Neural cell (in vitro differentiated cells): ENCODE results near the gene RBM19.

ENCODE experiments used
- CTCF ChIP-seq: fragments of 450-650 bp; IDR thresholded peaks from 2 replicates; pipeline ENCODE4 v1.5.1; 2014; ENCODE audit warnings: antibody characterized with exemption, mild to moderate bottlenecking, moderate library complexity; ENCODE audit not compliant: poor library complexity, severe bottlenecking
- EP300 ChIP-seq: fragments of 450-650 bp; conservative IDR thresholded peaks from 2 replicates; pipeline ENCODE4 v1.6.1; 2014; ENCODE audit warnings: antibody characterized with exemption, mild to moderate bottlenecking, moderate library complexity; ENCODE audit not compliant: poor library complexity, severe bottlenecking
- EZH2 ChIP-seq: fragments of 200-600, 300-800 bp; shearing (Covaris generic), sonication (generic); IDR thresholded peaks from 2 replicates; pipeline ENCODE4 v1.6.1; 2014; ENCODE audit warnings: antibody characterized with exemption, low read length, borderline replicate concordance, mild to moderate bottlenecking; ENCODE audit not compliant: insufficient read depth, poor library complexity, severe bottlenecking
- MXI1 ChIP-seq: fragments of 450-650 bp; conservative IDR thresholded peaks from 2 replicates; pipeline ENCODE4 v1.6.1; 2014; ENCODE audit warnings: antibody characterized with exemption, mild to moderate bottlenecking; ENCODE audit not compliant: poor library complexity, severe bottlenecking
- POLR2AphosphoS5 ChIP-seq: IDR thresholded peaks from 2 replicates; pipeline ENCODE4 v1.6.1; 2012
- RAD21 ChIP-seq: fragments of 450-650 bp; conservative IDR thresholded peaks from 2 replicates; pipeline ENCODE4 v1.6.1; 2014; ENCODE audit warnings: antibody characterized with exemption, mild to moderate bottlenecking, moderate library complexity
- REST ChIP-seq: IDR thresholded peaks from 2 replicates; pipeline ENCODE4 v1.6.1; 2012; ENCODE audit warnings: borderline replicate concordance
- SMC3 ChIP-seq: fragments of 450-650 bp; conservative IDR thresholded peaks from 2 replicates; pipeline ENCODE4 v1.6.1; 2014; ENCODE audit warnings: antibody characterized with exemption, mild to moderate bottlenecking, moderate library complexity; ENCODE audit not compliant: poor library complexity
- TAF1 ChIP-seq: IDR thresholded peaks from 2 replicates; pipeline ENCODE4 v1.6.1; 2012; ENCODE audit warnings: low read depth

DNA sequence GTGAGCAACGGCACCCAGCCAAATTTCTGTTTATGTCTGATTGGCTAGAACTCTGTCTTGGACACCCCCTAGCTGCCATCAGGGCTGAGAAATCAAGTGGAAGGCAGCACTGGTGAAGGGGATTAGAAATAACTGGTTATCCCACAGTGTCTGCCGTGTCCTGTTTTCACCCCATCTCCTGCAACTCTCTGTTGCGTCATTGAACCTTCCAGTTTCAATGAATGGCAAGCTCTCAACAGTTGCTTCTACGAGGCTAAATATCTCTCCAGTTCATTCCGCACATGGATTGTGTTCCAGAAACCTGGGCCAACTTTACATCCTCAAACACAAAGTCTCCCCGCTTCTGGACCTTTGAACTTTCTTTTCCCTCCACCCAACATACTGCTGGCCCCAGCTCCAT, 173.7 kb downstream of the RBM19 start:
- no peak for TF ChIP-seq TAF1
- TF ChIP-seq CTCF: no peak
- TF ChIP-seq EP300: no peak
- TF ChIP-seq EZH2: no peak
- TF ChIP-seq REST: no peak
- no peak for TF ChIP-seq POLR2AphosphoS5
- TF ChIP-seq MXI1: no peak
- no peak for TF ChIP-seq RAD21
- no peak for TF ChIP-seq SMC3
